ENCODE data around the gene ATP4B. TPM values are rescaled to one million over a fixed set of nuclear protein-coding genes. Genes with fewer than 3 reads are reported as not detected.
A peak's percentile ranks its signal among the peaks of the same experiment; 100 is the strongest.

Gene ATP4B
- total and polyA plus RNA-seq, 2 donors from 2014 or later: 0.16 to 0.45 TPM

DNA sequence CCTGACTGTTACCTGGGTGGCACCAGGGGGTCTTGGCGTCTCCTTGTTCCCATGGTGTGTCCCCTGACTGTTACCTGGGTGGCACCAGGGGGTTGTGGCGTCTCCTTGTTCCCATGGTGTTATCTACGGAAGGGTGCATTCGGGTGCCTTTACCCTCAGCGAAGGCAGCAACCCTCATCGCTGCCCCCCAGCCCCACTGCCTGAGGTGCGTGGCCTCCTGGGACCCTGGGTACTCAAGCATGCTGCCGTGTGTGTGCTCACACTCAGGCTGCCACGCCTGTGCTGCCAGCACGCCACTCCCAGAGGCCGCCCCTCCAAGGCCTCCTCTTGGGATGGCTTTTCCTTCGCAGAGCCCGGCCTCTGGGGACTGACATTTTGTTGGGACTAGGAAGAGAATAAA lies 48.4 kb downstream of the ATP4B start:
- FAIRE-seq: no peak
- TF ChIP-seq, protein P1, sequence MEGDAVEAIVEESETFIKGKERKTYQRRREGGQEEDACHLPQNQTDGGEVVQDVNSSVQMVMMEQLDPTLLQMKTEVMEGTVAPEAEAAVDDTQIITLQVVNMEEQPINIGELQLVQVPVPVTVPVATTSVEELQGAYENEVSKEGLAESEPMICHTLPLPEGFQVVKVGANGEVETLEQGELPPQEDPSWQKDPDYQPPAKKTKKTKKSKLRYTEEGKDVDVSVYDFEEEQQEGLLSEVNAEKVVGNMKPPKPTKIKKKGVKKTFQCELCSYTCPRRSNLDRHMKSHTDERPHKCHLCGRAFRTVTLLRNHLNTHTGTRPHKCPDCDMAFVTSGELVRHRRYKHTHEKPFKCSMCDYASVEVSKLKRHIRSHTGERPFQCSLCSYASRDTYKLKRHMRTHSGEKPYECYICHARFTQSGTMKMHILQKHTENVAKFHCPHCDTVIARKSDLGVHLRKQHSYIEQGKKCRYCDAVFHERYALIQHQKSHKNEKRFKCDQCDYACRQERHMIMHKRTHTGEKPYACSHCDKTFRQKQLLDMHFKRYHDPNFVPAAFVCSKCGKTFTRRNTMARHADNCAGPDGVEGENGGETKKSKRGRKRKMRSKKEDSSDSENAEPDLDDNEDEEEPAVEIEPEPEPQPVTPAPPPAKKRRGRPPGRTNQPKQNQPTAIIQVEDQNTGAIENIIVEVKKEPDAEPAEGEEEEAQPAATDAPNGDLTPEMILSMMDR (IDR thresholded peaks at IDR 0.05; ENCODE audit: borderline replicate concordance, extremely low read depth, insufficient read depth): no peak
- Histone ChIP-seq H3K36me3 (ENCODE audit: control insufficient read depth in 2 of 3, insufficient read depth in 3 of 3, low read length in 3 of 3) (peaks cover 2 to 10% (median 5%) of the 10 kb centered on the region in 3 donors), H3K9ac (ENCODE audit: low read length in 3 of 3) (no peak overlapping the region), H3K4me1 (ENCODE audit: control insufficient read depth in 2 of 3, insufficient read depth in 2 of 3, low read depth in 1 of 3, low read length in 3 of 3) (peaks cover 0 to 7% (median 0%) of the 10 kb centered on the region in 3 donors), H3K4me3 (ENCODE audit: low read length in 3 of 3) (no peak overlapping the region), H3K27ac (ENCODE audit: low read depth in 2 of 2, low read length in 2 of 2) (no peak overlapping the region), H3K27me3 (ENCODE audit: control insufficient read depth, insufficient read depth, low read length) (no peaks in the 10 kb centered on the region), H3K9me3 (ENCODE audit: control insufficient read depth in 2 of 3, insufficient read depth in 1 of 3, low read length in 3 of 3) (no peaks in the 10 kb centered on the region)
- intact Hi-C loops (cut with DNase I): no loop called here
- DNase-seq: no peak

DNA sequence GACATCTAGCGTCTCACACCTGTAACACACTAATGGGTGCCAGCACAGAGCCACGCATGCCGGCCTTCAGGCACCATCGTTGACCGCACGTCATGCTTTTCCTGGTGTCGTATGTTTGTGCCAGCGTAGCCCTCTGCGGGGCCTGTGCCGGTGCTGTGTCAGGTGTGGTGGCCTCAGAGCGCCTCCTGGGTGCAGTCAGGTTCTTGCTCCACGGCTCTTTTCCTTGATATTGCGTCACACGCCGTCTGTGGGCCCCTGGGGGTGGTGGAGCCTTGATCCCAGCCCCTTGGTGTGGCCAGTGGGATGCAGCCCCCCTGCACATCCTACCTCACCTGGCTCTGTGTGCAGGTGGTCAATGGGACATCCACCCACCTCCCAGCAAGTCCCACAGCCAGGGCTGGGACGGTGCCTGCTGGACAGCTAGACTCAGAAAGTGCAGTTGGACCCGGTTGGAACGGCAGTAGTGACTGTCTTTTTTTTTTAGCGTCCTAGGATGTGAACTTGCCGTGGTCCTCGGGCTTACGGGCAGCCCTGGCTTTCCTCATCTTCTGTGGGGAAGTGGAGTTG lies 48.9 kb downstream of the ATP4B start:
- no peak for DNase-seq
- Histone ChIP-seq H3K9ac (ENCODE audit: low read length in 3 of 3) (no peak overlapping the region), H3K27ac (ENCODE audit: low read depth in 2 of 2, low read length in 2 of 2) (no peak overlapping the region), H3K27me3 (ENCODE audit: control insufficient read depth, insufficient read depth, low read length) (no peaks in the 10 kb centered on the region), H3K4me3 (ENCODE audit: low read length in 3 of 3) (no peak overlapping the region), H3K9me3 (ENCODE audit: control insufficient read depth in 2 of 3, insufficient read depth in 1 of 3, low read length in 3 of 3) (no peaks in the 10 kb centered on the region), H3K4me1 (ENCODE audit: control insufficient read depth in 2 of 3, insufficient read depth in 2 of 3, low read depth in 1 of 3, low read length in 3 of 3) (peaks cover 0 to 7% (median 0%) of the 10 kb centered on the region in 3 donors), H3K36me3 (ENCODE audit: control insufficient read depth in 2 of 3, insufficient read depth in 3 of 3, low read length in 3 of 3) (peaks cover 2 to 10% (median 5%) of the 10 kb centered on the region in 3 donors)
- no peak for FAIRE-seq
- TF ChIP-seq, protein P1 (IDR thresholded peaks at IDR 0.05; ENCODE audit: borderline replicate concordance, extremely low read depth, insufficient read depth): no peak
- intact Hi-C loops (cut with DNase I): no loop called here

DNA sequence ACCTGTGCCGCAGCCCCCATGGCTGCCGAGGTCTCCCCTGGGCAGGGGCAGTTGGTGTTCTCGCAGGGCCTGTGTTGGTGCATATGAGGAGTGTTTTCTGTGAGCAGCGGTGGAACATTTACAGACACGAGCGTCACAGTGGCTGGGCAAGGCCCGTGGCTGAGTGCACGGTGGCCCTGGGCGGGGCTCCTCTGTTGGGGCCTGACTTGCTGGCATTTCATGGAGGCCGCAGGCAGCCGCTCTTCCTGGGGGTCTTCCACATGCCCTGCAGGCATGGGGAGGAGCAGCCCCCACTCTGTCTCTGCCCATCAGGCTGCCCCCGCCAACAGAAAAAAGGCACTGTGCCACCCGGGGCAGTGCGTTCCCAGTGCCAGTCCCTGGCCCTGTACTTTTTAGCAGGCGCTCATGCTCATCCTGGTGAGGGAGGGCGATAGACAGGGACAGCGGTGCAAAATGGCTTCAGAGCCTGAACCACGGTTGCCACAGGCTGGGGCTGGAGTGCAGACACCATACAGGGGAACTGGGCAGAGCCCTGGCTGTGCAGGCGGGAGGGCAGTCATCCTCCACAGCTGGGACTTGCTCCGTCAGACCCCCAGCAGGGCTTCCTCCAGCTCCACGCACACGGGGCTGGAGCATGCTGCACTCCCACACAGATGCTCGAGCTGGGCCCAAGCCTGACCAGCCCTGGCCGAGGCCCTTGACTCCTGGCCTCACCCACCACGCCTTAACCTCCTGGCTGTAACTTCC lies 49.9 kb downstream of the ATP4B start:
- H3K4me3 ChIP-seq (ENCODE audit: low read length in 3 of 3): no peak overlapping the region
- TF ChIP-seq, protein P1 (IDR thresholded peaks at IDR 0.05; ENCODE audit: borderline replicate concordance, extremely low read depth, insufficient read depth): no peak
- H3K9ac ChIP-seq (ENCODE audit: low read length in 3 of 3): no peak overlapping the region
- no peak for FAIRE-seq
- peaks cover 0 to 10% (median 2%) of the 10 kb centered on the region in 3 donors for H3K36me3 ChIP-seq (ENCODE audit: control insufficient read depth in 2 of 3, insufficient read depth in 3 of 3, low read length in 3 of 3)
- DNase-seq: peak in 4 of 5 donors; percentile 55 to 84 (median 61)
- H3K9me3 ChIP-seq (ENCODE audit: control insufficient read depth in 2 of 3, insufficient read depth in 1 of 3, low read length in 3 of 3): no peaks in the 10 kb centered on the region
- intact Hi-C loops (cut with DNase I): no loop called here
- peaks cover 0 to 7% (median 0%) of the 10 kb centered on the region in 3 donors for H3K4me1 ChIP-seq (ENCODE audit: control insufficient read depth in 2 of 3, insufficient read depth in 2 of 3, low read depth in 1 of 3, low read length in 3 of 3)
- no peaks in the 10 kb centered on the region for H3K27me3 ChIP-seq (ENCODE audit: control insufficient read depth, insufficient read depth, low read length)
- peak overlapping the region; percentile 60 to 67 for H3K27ac ChIP-seq (ENCODE audit: low read depth in 2 of 2, low read length in 2 of 2)
